IMR-90 (cell line): ENCODE data around the gene ARMH3. TPM values are rescaled to one million over a fixed set of nuclear protein-coding genes. Genes with fewer than 3 reads are reported as not detected.

ENCODE experiments used
- ATAC-seq: fragments of 200-7000 bp; cut with Tn5 transposase; 2 replicates; pipeline ENCODE4 v1.9.1; 2020; ENCODE audit warnings: low read depth, mild to moderate bottlenecking, moderate library complexity
- BruUV-seq: library from RNA; stranded (reverse); fragments of 400-500 nt; replicated peaks from 2 replicates; lab custom pipeline; 2021; lab: Mats Ljungman, UMichigan
- CTCF ChIA-PET: fragments of 300-600 bp; formaldehyde crosslinking; extraction: SDS; loops from one replicate; lab custom pipeline; 2021; ENCODE audit warnings: antibody characterized with exemption; lab: Yijun Ruan, JAX
- POLR2A ChIA-PET: fragments of 300-600 bp; sonication (Branson Sonifier 250); formaldehyde crosslinking; loops from one replicate; lab custom pipeline; 2022; ENCODE audit warnings: antibody characterized with exemption; ENCODE audit not compliant: unreplicated experiment; lab: Charles Lee
- DNase-seq: peaks from one replicate; pipeline ENCODE4 v3.0.0; 2013
- H2AFZ ChIP-seq: replicated peaks from 2 replicates; pipeline ENCODE3; 2013; ENCODE audit warnings: low read length, mild to moderate bottlenecking; ENCODE audit not compliant: poor library complexity
- H2AK5ac ChIP-seq: 2 replicates; pipeline ENCODE4 v1.6.1; 2013; ENCODE audit warnings: low read depth, low read length, inconsistent platforms
- H2AK9ac ChIP-seq: replicated peaks from 2 replicates; pipeline ENCODE3; 2013; ENCODE audit warnings: mild to moderate bottlenecking, low read depth, low read length, moderate library complexity; ENCODE audit not compliant: poor library complexity
- H2BK120ac ChIP-seq: 2 replicates; pipeline ENCODE4 v1.6.1; 2013; ENCODE audit warnings: low read depth, low read length, inconsistent platforms
- H2BK15ac ChIP-seq: 3 replicates; pipeline ENCODE4 v1.6.1; 2013; ENCODE audit warnings: low read depth, low read length, inconsistent platforms
- H2BK20ac ChIP-seq: 2 replicates; pipeline ENCODE4 v1.6.1; 2013; ENCODE audit warnings: low read depth, mild to moderate bottlenecking, inconsistent platforms, low read length, moderate library complexity
- H2BK5ac ChIP-seq: 2 replicates; pipeline ENCODE4 v1.6.1; 2013; ENCODE audit warnings: mild to moderate bottlenecking, low read depth, low read length, inconsistent platforms; ENCODE audit not compliant: poor library complexity, severe bottlenecking
- H3K14ac ChIP-seq: replicated peaks from 2 replicates; pipeline ENCODE4 v1.6.1; 2013; ENCODE audit warnings: low read depth, low read length, inconsistent platforms
- H3K18ac ChIP-seq: 2 replicates; pipeline ENCODE4 v1.6.1; 2013; ENCODE audit warnings: low read depth, low read length, control low read depth
- H3K23ac ChIP-seq: 2 replicates; pipeline ENCODE4 v1.6.1; 2013; ENCODE audit warnings: low read depth, low read length, inconsistent platforms
- H3K27ac ChIP-seq: 2 replicates; pipeline ENCODE4 v1.5.1; 2013; ENCODE audit warnings: mild to moderate bottlenecking, control low read depth, low read length; ENCODE audit not compliant: insufficient read depth
- H3K27me3 ChIP-seq: 2 replicates; pipeline ENCODE4 v1.6.1; 2013; ENCODE audit warnings: low read length; ENCODE audit not compliant: control insufficient read depth, insufficient read depth
- H3K36me3 ChIP-seq: 2 replicates; pipeline ENCODE4 v1.6.1; 2013; ENCODE audit warnings: low read length, mixed read lengths; ENCODE audit not compliant: control insufficient read depth, insufficient read depth
- H3K4ac ChIP-seq: 2 replicates; pipeline ENCODE4 v1.6.1; 2013; ENCODE audit warnings: low read depth, low read length, inconsistent platforms
- H3K4me1 ChIP-seq: 2 replicates; pipeline ENCODE4 v1.6.1; 2013; ENCODE audit warnings: low read length, mixed read lengths; ENCODE audit not compliant: control insufficient read depth, insufficient read depth
- H3K4me2 ChIP-seq: 2 replicates; pipeline ENCODE4 v1.6.1; 2013; ENCODE audit warnings: low read depth, mild to moderate bottlenecking, control low read depth, low read length, moderate library complexity
- H3K4me3 ChIP-seq: 2 replicates; pipeline ENCODE4 v1.5.1; 2013; ENCODE audit warnings: low read depth, mild to moderate bottlenecking, control low read depth, low read length, moderate library complexity; ENCODE audit not compliant: insufficient read depth
- H3K56ac ChIP-seq: 2 replicates; pipeline ENCODE4 v1.6.1; 2013; ENCODE audit warnings: low read length, inconsistent platforms; ENCODE audit not compliant: insufficient read depth; ENCODE audit errors: extremely low read depth
- H3K79me1 ChIP-seq, 2 experiments: 2 replicates each; pipeline ENCODE4 v1.6.1; 2013; ENCODE audit warnings: low read length in 2 of 2, inconsistent platforms in 1 of 2, low read depth in 1 of 2
- H3K9ac ChIP-seq: 2 replicates; pipeline ENCODE4 v1.6.1; 2013; ENCODE audit warnings: low read depth, low read length, control low read depth
- H3K9me1 ChIP-seq: 2 replicates; pipeline ENCODE4 v1.6.1; 2013; ENCODE audit warnings: low read length, inconsistent platforms; ENCODE audit not compliant: insufficient read depth
- H3K9me3 ChIP-seq: 2 replicates; pipeline ENCODE4 v1.6.1; 2013; ENCODE audit warnings: low read length; ENCODE audit not compliant: control insufficient read depth, insufficient read depth
- H4K20me1 ChIP-seq: 2 replicates; pipeline ENCODE4 v1.6.1; 2013; ENCODE audit warnings: low read length, inconsistent platforms; ENCODE audit not compliant: insufficient read depth
- H4K5ac ChIP-seq: 2 replicates; pipeline ENCODE4 v1.6.1; 2013; ENCODE audit warnings: mild to moderate bottlenecking, low read depth, low read length, control low read depth
- H4K8ac ChIP-seq, 2 experiments: 2 replicates each; pipeline ENCODE4 v1.6.1; 2013; ENCODE audit warnings: low read depth in 2 of 2, low read length in 2 of 2, control low read depth in 1 of 2, inconsistent platforms in 1 of 2
- H4K91ac ChIP-seq: 2 replicates; pipeline ENCODE4 v1.6.1; 2013; ENCODE audit warnings: low read depth, low read length, inconsistent platforms; ENCODE audit not compliant: insufficient read depth
- CEBPB ChIP-seq: IDR thresholded peaks from 2 replicates; pipeline ENCODE4 v1.6.1; 2012; ENCODE audit warnings: low read depth, low read length, improper control_type of control experiment
- CHD1 ChIP-seq: IDR thresholded peaks from 2 replicates; pipeline ENCODE4 v1.6.1; 2012; ENCODE audit warnings: low read depth, low read length, improper control_type of control experiment
- FOS ChIP-seq: fragments of 150-350 bp; IDR thresholded peaks from 2 replicates; pipeline ENCODE4 v1.6.1; 2016; ENCODE audit warnings: low read depth, low read length
- NFE2L2 ChIP-seq: fragments of 150-350 bp; IDR thresholded peaks from 2 replicates; pipeline ENCODE4 v1.6.1; 2016; ENCODE audit warnings: low read depth, mild to moderate bottlenecking, low read length
- RCOR1 ChIP-seq: IDR thresholded peaks from 2 replicates; pipeline ENCODE4 v1.6.1; 2012; ENCODE audit warnings: mild to moderate bottlenecking, low read length, improper control_type of control experiment; ENCODE audit not compliant: insufficient replicate concordance
- WGBS, 2 experiments: methylation state at CpG; one replicate each; pipeline versions ENCODE4 v1.1.5 to v1.1.7; 2013; ENCODE audit warnings: missing lambda C conversion rate in 2 of 2; ENCODE audit not compliant: insufficient read length in 1 of 2; ENCODE audit errors: extremely low coverage in 2 of 2; 5-methylcytosine and 5-hydroxymethylcytosine counted together
- dilution Hi-C: fragments of 300-500 bp; cut with HindIII; formaldehyde crosslinking; loops from one replicate; pipeline ENCODE4 v1.14.3; 2018; ENCODE audit warnings: low sequenced_read_pairs; ENCODE audit not compliant: unreplicated experiment
- in situ Hi-C: fragments of 300-500 bp; cut with MboI; formaldehyde crosslinking; loops from 3 replicates; pipeline ENCODE4 v1.14.3; 2019; ENCODE audit warnings: low sequenced_read_pairs, inconsistent platforms, mixed read lengths
- intact Hi-C: fragments of 100-400 bp; cut with micrococcal nuclease; formaldehyde crosslinking; loops from 2 replicates; pipeline ENCODE4 v1.10.0; 2022
- polyA plus RNA-seq, 3 experiments: library from polyadenylated mRNA; depleted of rRNA; stranded (reverse); fragments of >200 nt; gene quantifications; 2 replicates each; pipeline ENCODE4 v1.2.3, GENCODE V29; 2012; ENCODE audit warnings: low replicate concordance in 1 of 3
- total RNA-seq: library from RNA; depleted of rRNA; stranded (reverse); fragments of >200 nt; gene quantifications from 2 replicates; pipeline ENCODE4 v1.2.3, GENCODE V29; 2012
- TF ChIP-seq, protein P1 (sequence below): fragments of 150-350 bp; IDR thresholded peaks from 2 replicates; pipeline ENCODE4 v1.6.1; 2016; ENCODE audit warnings: low read depth, mild to moderate bottlenecking, low read length, moderate library complexity, borderline replicate concordance

ARMH3 gene
- total and polyA plus RNA-seq, 2 of the 4 experiments (the other 2 are of a cell fraction) = 12.1 to 13.1 TPM

DNA sequence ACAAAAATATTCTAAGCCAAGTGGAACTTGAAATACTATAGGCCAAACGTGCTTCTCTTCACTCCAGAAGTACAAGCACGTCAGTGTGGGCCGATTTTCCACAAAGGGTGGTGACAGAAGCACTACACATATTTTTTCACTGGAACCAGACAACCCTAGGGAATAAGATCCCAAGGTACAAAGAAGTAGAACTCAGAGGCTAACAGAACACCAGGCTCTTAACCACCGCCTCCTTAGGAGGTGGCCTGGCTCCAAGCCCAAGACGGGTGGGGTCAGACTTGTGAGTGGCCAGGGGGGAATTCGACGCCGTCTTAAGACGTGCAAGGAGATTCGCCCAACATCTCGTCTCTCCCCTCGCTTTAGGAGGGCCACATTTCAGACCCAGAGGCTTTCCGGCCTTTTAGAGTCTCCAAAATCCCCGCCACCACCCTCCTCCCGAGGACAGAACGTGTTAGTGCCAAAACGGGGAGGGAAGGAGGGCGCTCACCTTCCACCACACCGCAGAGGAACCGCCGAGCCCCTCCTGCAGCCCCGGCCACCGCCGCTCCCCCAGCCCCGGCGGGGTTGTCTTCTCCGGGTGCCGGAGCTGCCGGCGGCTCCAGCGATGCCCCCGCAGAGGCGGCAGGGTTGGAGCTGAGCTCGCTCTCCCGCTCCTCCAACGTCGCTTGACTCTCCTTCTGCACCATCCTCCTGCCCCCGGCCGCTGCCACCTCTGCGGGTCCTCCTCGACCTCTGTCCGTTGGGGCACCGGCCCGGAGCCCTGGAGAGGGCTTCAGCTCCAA lies 238.4 kb downstream of the ARMH3 start (continued):
- TF ChIP-seq, protein P1, sequence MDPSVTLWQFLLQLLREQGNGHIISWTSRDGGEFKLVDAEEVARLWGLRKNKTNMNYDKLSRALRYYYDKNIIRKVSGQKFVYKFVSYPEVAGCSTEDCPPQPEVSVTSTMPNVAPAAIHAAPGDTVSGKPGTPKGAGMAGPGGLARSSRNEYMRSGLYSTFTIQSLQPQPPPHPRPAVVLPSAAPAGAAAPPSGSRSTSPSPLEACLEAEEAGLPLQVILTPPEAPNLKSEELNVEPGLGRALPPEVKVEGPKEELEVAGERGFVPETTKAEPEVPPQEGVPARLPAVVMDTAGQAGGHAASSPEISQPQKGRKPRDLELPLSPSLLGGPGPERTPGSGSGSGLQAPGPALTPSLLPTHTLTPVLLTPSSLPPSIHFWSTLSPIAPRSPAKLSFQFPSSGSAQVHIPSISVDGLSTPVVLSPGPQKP = no peak

DNA sequence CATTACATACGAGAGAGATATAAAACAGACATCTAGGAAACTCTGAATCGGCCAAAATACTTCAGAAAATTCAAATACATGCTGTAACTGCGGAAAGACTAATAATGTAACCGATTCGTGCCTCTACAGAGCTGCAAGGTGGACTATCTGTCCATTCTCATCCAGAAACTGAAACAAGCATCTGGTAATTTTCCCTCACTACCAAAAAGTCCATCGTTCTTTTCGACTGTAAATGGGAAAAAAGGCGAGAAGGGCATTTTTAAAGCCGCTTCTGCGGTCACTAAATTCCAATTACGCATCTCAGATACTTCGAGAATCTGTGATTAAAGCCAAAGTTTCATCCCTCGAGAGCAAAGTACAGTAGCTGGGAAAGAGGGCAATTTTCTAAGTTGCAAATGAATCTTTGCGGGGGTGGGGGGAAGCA lies 239.0 kb downstream of the ARMH3 start:
- peak overlapping the region; percentile 49 for H2BK5ac ChIP-seq
- peaks cover 7% of the 10 kb centered on the region for H3K36me3 ChIP-seq
- intact Hi-C loops (no loop called here), dilution Hi-C loops (no loop called here), in situ Hi-C loops (loop anchor here (25.0 kb wide), 1 partner anchor 880 kb away; no protein-coding TSS in a partner anchor)
- H3K9me1 ChIP-seq = peaks cover 10% of the 10 kb centered on the region; the same call in 1 of the 2 replicates
- no peak overlapping the region for H4K91ac ChIP-seq
- peak overlapping the region; percentile 70 for H3K4me3 ChIP-seq
- H3K9ac ChIP-seq = peak overlapping the region; percentile 95
- H3K23ac ChIP-seq = peak overlapping the region; percentile 64
- BruUV-seq = no TSS peak
- no peak overlapping the region for H3K18ac ChIP-seq
- peak overlapping the region; percentile 90 for H3K4me2 ChIP-seq
- no peak overlapping the region for H2BK120ac ChIP-seq
- no peak overlapping the region for H2AFZ ChIP-seq
- peaks cover 0 to 25% of the 10 kb centered on the region in 2 experiments; a peak in 3 of 4 replicates for H3K79me1 ChIP-seq
- no peak overlapping the region; a peak in 1 of 4 replicates for H4K8ac ChIP-seq
- no peak for DNase-seq
- POLR2A ChIA-PET = interaction anchor here (0.7 kb wide), 1 partner anchor 229 kb away, joined by 8 read pairs; the partner anchor contains the start of genes DPCD and POLL
- H2BK20ac ChIP-seq = no peak overlapping the region
- ATAC-seq = no peak
- peak overlapping the region; percentile 81; the same call in 1 of the 2 replicates for H3K4ac ChIP-seq
- CTCF ChIA-PET = interaction anchor here (0.9 kb wide), 1 partner anchor 24 kb away, joined by 5 read pairs; no protein-coding TSS in a partner anchor
- H2BK15ac ChIP-seq = no peak overlapping the region
- H3K14ac ChIP-seq = peak overlapping the region; percentile 89
- no peaks in the 10 kb centered on the region for H3K9me3 ChIP-seq
- H3K27me3 ChIP-seq = no peaks in the 10 kb centered on the region
- H3K27ac ChIP-seq = peak overlapping the region; percentile 63
- peaks cover 62% of the 10 kb centered on the region for H4K20me1 ChIP-seq
- no peak overlapping the region for H4K5ac ChIP-seq
- peaks cover 6% of the 10 kb centered on the region for H3K4me1 ChIP-seq
- H2AK5ac ChIP-seq = no peak overlapping the region
- TF ChIP-seq CHD1 (no peak), CEBPB (no peak), FOS (no peak), RCOR1 (no peak), NFE2L2 (no peak)
- WGBS, 2 experiments = 0% methylated on average over 1 of the region's 14 CpGs; no CpG with 5 or more reads in 1 of the 2 experiments
- peak overlapping the region; percentile 100 for H2AK9ac ChIP-seq
- peak overlapping the region; percentile 65; the same call in 1 of the 2 replicates for H3K56ac ChIP-seq
